Calu3 (cell line): ENCODE measurements around the gene PSMD1. TPM values are rescaled to one million over a fixed set of nuclear protein-coding genes. Genes with fewer than 3 reads are reported as not detected.

ENCODE experiments used
- BruUV-seq: library from RNA; stranded (reverse); fragments of 400-500 nt; replicated peaks from 2 replicates; lab custom pipeline; 2021; lab: Mats Ljungman, UMichigan
- CTCF ChIA-PET: fragments of 300-600 bp; sonication (Branson Sonifier 250); formaldehyde crosslinking; loops from one replicate; lab custom pipeline; 2022; ENCODE audit warnings: antibody characterized with exemption; lab: Charles Lee
- DNase-seq: peaks from one replicate; pipeline ENCODE4 v3.0.0; 2022
- H3K27ac Mint-ChIP-seq: one replicate; pipeline ENCODE4 v1.8.0; 2022; ENCODE audit warnings: mixed read lengths; ENCODE audit not compliant: unreplicated experiment
- H3K27me3 Mint-ChIP-seq: one replicate; pipeline ENCODE4 v1.8.0; 2022; ENCODE audit warnings: mixed read lengths; ENCODE audit not compliant: unreplicated experiment
- H3K36me3 Mint-ChIP-seq: one replicate; pipeline ENCODE4 v1.8.0; 2022; ENCODE audit warnings: mild to moderate bottlenecking, moderate library complexity, mixed read lengths; ENCODE audit not compliant: insufficient read depth, unreplicated experiment
- H3K4me1 Mint-ChIP-seq: one replicate; pipeline ENCODE4 v1.8.0; 2022; ENCODE audit warnings: mild to moderate bottlenecking, low read depth, mixed read lengths; ENCODE audit not compliant: unreplicated experiment
- H3K4me3 Mint-ChIP-seq: one replicate; pipeline ENCODE4 v1.8.0; 2022; ENCODE audit warnings: mild to moderate bottlenecking, low read depth, moderate library complexity, mixed read lengths; ENCODE audit not compliant: unreplicated experiment
- H3K9me3 Mint-ChIP-seq: one replicate; pipeline ENCODE4 v1.8.0; 2022; ENCODE audit warnings: low read depth, mixed read lengths; ENCODE audit not compliant: unreplicated experiment
- intact Hi-C: fragments of 100-400 bp; cut with micrococcal nuclease; formaldehyde crosslinking; loops from one replicate; pipeline ENCODE4 v1.10.0; 2022; ENCODE audit not compliant: unreplicated experiment
- total RNA-seq: library from RNA; stranded (reverse); gene quantifications from 2 replicates; pipeline ENCODE4 v1.2.3, GENCODE V29; 2022
- TF ChIP-seq, protein P1 (sequence below): fragments of 200-600 bp; IDR thresholded peaks from one replicate; pipeline ENCODE4 v1.8.0; 2022; ENCODE audit warnings: antibody characterized with exemption; ENCODE audit not compliant: unreplicated experiment

PSMD1 gene
- total RNA-seq, 1 experiment from 2014 or later: 135 TPM

GRCh38 chr2:231204146-231204545 is 147.5 kb downstream of the PSMD1 start:
- TF ChIP-seq, protein P1, sequence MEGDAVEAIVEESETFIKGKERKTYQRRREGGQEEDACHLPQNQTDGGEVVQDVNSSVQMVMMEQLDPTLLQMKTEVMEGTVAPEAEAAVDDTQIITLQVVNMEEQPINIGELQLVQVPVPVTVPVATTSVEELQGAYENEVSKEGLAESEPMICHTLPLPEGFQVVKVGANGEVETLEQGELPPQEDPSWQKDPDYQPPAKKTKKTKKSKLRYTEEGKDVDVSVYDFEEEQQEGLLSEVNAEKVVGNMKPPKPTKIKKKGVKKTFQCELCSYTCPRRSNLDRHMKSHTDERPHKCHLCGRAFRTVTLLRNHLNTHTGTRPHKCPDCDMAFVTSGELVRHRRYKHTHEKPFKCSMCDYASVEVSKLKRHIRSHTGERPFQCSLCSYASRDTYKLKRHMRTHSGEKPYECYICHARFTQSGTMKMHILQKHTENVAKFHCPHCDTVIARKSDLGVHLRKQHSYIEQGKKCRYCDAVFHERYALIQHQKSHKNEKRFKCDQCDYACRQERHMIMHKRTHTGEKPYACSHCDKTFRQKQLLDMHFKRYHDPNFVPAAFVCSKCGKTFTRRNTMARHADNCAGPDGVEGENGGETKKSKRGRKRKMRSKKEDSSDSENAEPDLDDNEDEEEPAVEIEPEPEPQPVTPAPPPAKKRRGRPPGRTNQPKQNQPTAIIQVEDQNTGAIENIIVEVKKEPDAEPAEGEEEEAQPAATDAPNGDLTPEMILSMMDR: no peak
- H3K27me3 Mint-ChIP-seq: no peaks in the 10 kb centered on the region
- DNase-seq: no peak
- CTCF ChIA-PET: interaction anchor here (0.6 kb wide), 1 partner anchor 104 kb away, joined by 3 read pairs; no protein-coding TSS in a partner anchor
- H3K9me3 Mint-ChIP-seq: peaks cover 2% of the 10 kb centered on the region
- no peak overlapping the region for H3K27ac Mint-ChIP-seq
- H3K4me1 Mint-ChIP-seq: no peaks in the 10 kb centered on the region
- H3K36me3 Mint-ChIP-seq: peaks cover 7% of the 10 kb centered on the region
- BruUV-seq: no TSS peak
- no peak overlapping the region for H3K4me3 Mint-ChIP-seq
- intact Hi-C loops: no loop called here

DNA sequence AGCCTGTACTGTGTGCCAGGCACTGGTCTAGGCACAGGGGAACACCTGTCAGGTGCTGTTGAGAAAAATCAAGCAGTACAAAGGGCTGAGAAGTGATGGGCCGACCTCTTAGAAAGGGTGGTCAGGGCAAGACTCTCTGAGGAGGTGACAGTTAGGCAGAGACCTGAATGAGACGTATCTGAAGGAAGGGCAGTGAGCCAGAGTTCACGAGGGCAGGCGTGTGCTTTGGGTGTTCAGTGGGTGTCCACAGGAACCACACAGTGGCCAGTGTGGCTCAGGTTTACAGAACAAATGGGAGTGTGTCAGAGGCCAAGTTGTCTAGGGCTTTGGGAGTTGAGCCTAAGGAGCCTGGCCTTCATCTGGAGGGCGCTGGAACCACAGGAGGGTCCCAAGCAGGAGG is 147.9 kb downstream of the PSMD1 start:
- Mint-ChIP-seq H3K27me3 (no peaks in the 10 kb centered on the region), H3K27ac (no peak overlapping the region), H3K4me3 (no peak overlapping the region), H3K9me3 (peaks cover 2% of the 10 kb centered on the region), H3K4me1 (no peaks in the 10 kb centered on the region), H3K36me3 (peaks cover 4% of the 10 kb centered on the region)
- no peak for DNase-seq
- intact Hi-C loops: no loop called here
- BruUV-seq: no TSS peak
- CTCF ChIA-PET: interaction anchor here (0.6 kb wide), 1 partner anchor 105 kb away, joined by 3 read pairs; no protein-coding TSS in a partner anchor
- TF ChIP-seq, protein P1: no peak

DNA sequence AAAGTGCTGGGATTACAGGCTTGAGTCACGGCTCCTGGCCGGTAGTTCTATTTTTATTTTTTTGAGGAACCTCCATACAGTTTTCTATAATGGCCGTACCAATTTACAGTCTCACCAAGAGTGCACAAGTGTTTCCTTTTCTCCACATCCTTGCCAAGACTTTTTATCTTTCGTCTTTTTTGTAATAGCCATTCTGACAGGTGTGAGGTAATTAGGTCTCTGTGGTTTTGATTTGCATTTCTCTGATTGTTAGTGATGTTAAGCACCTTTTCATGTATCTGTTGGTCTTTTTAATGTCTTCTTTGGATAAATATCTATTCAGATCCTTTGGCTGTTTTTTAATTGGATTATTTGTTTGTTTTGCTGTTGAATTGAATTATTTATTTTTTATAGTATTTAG is 151.1 kb downstream of the PSMD1 start:
- H3K27ac Mint-ChIP-seq: no peak overlapping the region
- H3K9me3 Mint-ChIP-seq: peaks cover 2% of the 10 kb centered on the region
- no peaks in the 10 kb centered on the region for H3K27me3 Mint-ChIP-seq
- H3K4me1 Mint-ChIP-seq: no peaks in the 10 kb centered on the region
- BruUV-seq: no TSS peak
- CTCF ChIA-PET: no interaction called here
- TF ChIP-seq, protein P1: no peak
- H3K36me3 Mint-ChIP-seq: peaks cover 4% of the 10 kb centered on the region
- no peak for DNase-seq
- intact Hi-C loops: no loop called here
- no peak overlapping the region for H3K4me3 Mint-ChIP-seq

GRCh38 chr2:231210782-231211181 is 154.1 kb downstream of the PSMD1 start:
- Mint-ChIP-seq H3K27me3 (no peaks in the 10 kb centered on the region), H3K36me3 (no peaks in the 10 kb centered on the region), H3K27ac (no peak overlapping the region), H3K9me3 (no peaks in the 10 kb centered on the region), H3K4me1 (no peaks in the 10 kb centered on the region), H3K4me3 (no peak overlapping the region)
- no TSS peak for BruUV-seq
- intact Hi-C loops: no loop called here
- CTCF ChIA-PET: no interaction called here
- DNase-seq: no peak
- TF ChIP-seq, protein P1: no peak
